ENCODE data around the gene SNAP23. TPM values are rescaled to one million over a fixed set of nuclear protein-coding genes. Genes with fewer than 3 reads are reported as not detected.

The SNAP23 gene
- total RNA-seq, 2 experiments from 2014 or later, result 19.9 to 48.3 TPM

- peaks cover 52% of the 10 kb centered on the region; the same call in 1 of the 2 replicates for H3K79me2 ChIP-seq (ENCODE audit: insufficient read depth, low read depth, low read length)
- CTCF ChIA-PET (ENCODE audit: unreplicated experiment), result no interaction called here
- intact Hi-C loops (cut with micrococcal nuclease; ENCODE audit: unreplicated experiment), result no loop called here
Observed at GRCh38 chr15:42499858-42500609, 4.6 kb downstream of the SNAP23 start.

GRCh38 chr15:42502477-42502876 lies 7.0 kb downstream of the SNAP23 start:
- no peaks in the 10 kb centered on the region for H3K9me2 ChIP-seq (ENCODE audit: insufficient read depth, low read length)
- no peak overlapping the region for H3K4me2 ChIP-seq (ENCODE audit: low read length)
- peaks cover 42% of the 10 kb centered on the region; the same call in 1 of the 2 replicates for H3K79me2 ChIP-seq (ENCODE audit: insufficient read depth, low read depth, low read length)
- H3K36me3 ChIP-seq (ENCODE audit: insufficient read depth, low read length), result no peaks in the 10 kb centered on the region
- no peak overlapping the region for H3K27ac ChIP-seq (ENCODE audit: low read depth, low read length, poor library complexity, severe bottlenecking)
- DNase-seq (ENCODE audit: low spot score), result no peak
- no peaks in the 10 kb centered on the region for H3K9me3 ChIP-seq (ENCODE audit: low read length)
- no TSS peak for BruUV-seq (replicated peaks)
- no peaks in the 10 kb centered on the region for H4K20me1 ChIP-seq (ENCODE audit: insufficient read depth, low read length)
- H3K4me3 ChIP-seq (ENCODE audit: low read depth, low read length, poor library complexity, severe bottlenecking), result no peak overlapping the region
- POLR2A ChIA-PET, result interaction anchor here (0.6 to 1.0 kb wide), 2 partner anchors 11 to 1046 kb away, joined by 3 to 5 read pairs; partner anchors contain the start of gene ZNF106
- no peak overlapping the region for H2AFZ ChIP-seq (ENCODE audit: low read length)
- peaks cover 47% of the 10 kb centered on the region for H3K4me1 ChIP-seq (ENCODE audit: insufficient read depth, low read length, poor library complexity, severe bottlenecking)
- TF ChIP-seq CTCF (conservative IDR thresholded peaks at IDR 0.05; ENCODE audit: low read length) (no peak), EZH2phosphoT487 (IDR thresholded peaks at IDR 0.05; ENCODE audit: borderline replicate concordance, low read depth, low read length) (no peak)
- intact Hi-C loops (cut with micrococcal nuclease; ENCODE audit: unreplicated experiment), result no loop called here
- CTCF ChIA-PET (ENCODE audit: unreplicated experiment), result no interaction called here

More at GRCh38 chr15:42499858-42500609, 4.6 kb downstream of the SNAP23 start:
- BruUV-seq (replicated peaks), result no TSS peak
- H3K36me3 ChIP-seq (ENCODE audit: insufficient read depth, low read length), result no peaks in the 10 kb centered on the region
- no peaks in the 10 kb centered on the region for H3K9me3 ChIP-seq (ENCODE audit: low read length)
- POLR2A ChIA-PET, result interaction anchor here (1.2 to 1.4 kb wide), 2 partner anchors 9 to 11 kb away, joined by 3 to 10 read pairs; partner anchors contain the start of gene ZNF106
- H2AFZ ChIP-seq (ENCODE audit: low read length), result no peak overlapping the region
- DNase-seq (ENCODE audit: low spot score), result no peak
- TF ChIP-seq CTCF (conservative IDR thresholded peaks at IDR 0.05; ENCODE audit: low read length), result no peak
- TF ChIP-seq EZH2phosphoT487 (IDR thresholded peaks at IDR 0.05; ENCODE audit: borderline replicate concordance, low read depth, low read length), result no peak
- H3K4me1 ChIP-seq (ENCODE audit: insufficient read depth, low read length, poor library complexity, severe bottlenecking), result peaks cover 55% of the 10 kb centered on the region
- H3K4me2 ChIP-seq (ENCODE audit: low read length), result no peak overlapping the region
- no peak overlapping the region for H3K27ac ChIP-seq (ENCODE audit: low read depth, low read length, poor library complexity, severe bottlenecking)
- H4K20me1 ChIP-seq (ENCODE audit: insufficient read depth, low read length), result no peaks in the 10 kb centered on the region
- no peak overlapping the region for H3K4me3 ChIP-seq (ENCODE audit: low read depth, low read length, poor library complexity, severe bottlenecking)
- no peaks in the 10 kb centered on the region for H3K9me2 ChIP-seq (ENCODE audit: insufficient read depth, low read length)

- ChIA-PET CTCF (ENCODE audit: unreplicated experiment) (interaction anchor here (0.6 kb wide), 1 partner anchor 13 kb away, joined by 3 read pairs; the partner anchor contains the start of gene ZNF106), POLR2A (interaction anchor here (1.2 kb wide), 1 partner anchor 10 kb away, joined by 3 read pairs; no protein-coding TSS in a partner anchor)
- Histone ChIP-seq H3K4me2 (ENCODE audit: low read length) (peak overlapping the region; percentile 22), H3K9me3 (ENCODE audit: low read length) (no peaks in the 10 kb centered on the region), H3K4me3 (ENCODE audit: low read depth, low read length, poor library complexity, severe bottlenecking) (no peak overlapping the region), H2AFZ (ENCODE audit: low read length) (no peak overlapping the region), H3K36me3 (ENCODE audit: insufficient read depth, low read length) (no peaks in the 10 kb centered on the region), H3K9me2 (ENCODE audit: insufficient read depth, low read length) (no peaks in the 10 kb centered on the region), H3K4me1 (ENCODE audit: insufficient read depth, low read length, poor library complexity, severe bottlenecking) (peaks cover 37% of the 10 kb centered on the region), H4K20me1 (ENCODE audit: insufficient read depth, low read length) (no peaks in the 10 kb centered on the region), H3K27ac (ENCODE audit: low read depth, low read length, poor library complexity, severe bottlenecking) (no peak overlapping the region), H3K79me2 (ENCODE audit: insufficient read depth, low read depth, low read length) (peaks cover 42% of the 10 kb centered on the region; the same call in 1 of the 2 replicates)
- BruUV-seq (replicated peaks), result no TSS peak
- intact Hi-C loops (cut with micrococcal nuclease; ENCODE audit: unreplicated experiment), result no loop called here
- DNase-seq (ENCODE audit: low spot score), result peak; percentile 12
- no peak for TF ChIP-seq CTCF (conservative IDR thresholded peaks at IDR 0.05; ENCODE audit: low read length)
- TF ChIP-seq EZH2phosphoT487 (IDR thresholded peaks at IDR 0.05; ENCODE audit: borderline replicate concordance, low read depth, low read length), result no peak
Observed at GRCh38 chr15:42503825-42504224, 8.4 kb downstream of the SNAP23 start.

Measured in OCI-LY7 (cell line).